Measurements from ENCODE around the gene OR14C36.

OR14C36 gene

GRCh38 chr1:248359415-248359814, 10.8 kb downstream of the OR14C36 start:
- TF ChIP-seq CTCF (IDR thresholded peaks at IDR 0.05; ENCODE audit: low read depth, low read length, missing control alignments): no peak

GRCh38 chr1:248361121-248361715, 12.6 kb downstream of the OR14C36 start, which contains the start of gene OR2T4:
Gene OR2T4, plus strand, starts transcription at chr1:248361665. Its CDS starts 0 bp downstream, at chr1:248361665.
- DNase-seq (ENCODE audit: extremely low read depth, low read depth): no peak
- TF ChIP-seq CTCF (IDR thresholded peaks at IDR 0.05; ENCODE audit: low read depth, low read length, missing control alignments): no peak

More at GRCh38 chr1:248359415-248359814, 10.8 kb downstream of the OR14C36 start:
- no peak for DNase-seq (ENCODE audit: extremely low read depth, low read depth)
- no peak overlapping the region for H3K4me3 ChIP-seq (replicated peaks; ENCODE audit: low read depth, low read length)

GRCh38 chr1:248366609-248367008, 18.0 kb downstream of the OR14C36 start:
- no peak for DNase-seq (ENCODE audit: extremely low read depth, low read depth)
- no peak for TF ChIP-seq CTCF (IDR thresholded peaks at IDR 0.05; ENCODE audit: low read depth, low read length, missing control alignments)
- H3K4me3 ChIP-seq (replicated peaks; ENCODE audit: low read depth, low read length): no peak overlapping the region

More at GRCh38 chr1:248361121-248361715, 12.6 kb downstream of the OR14C36 start, which contains the start of gene OR2T4:
- H3K4me3 ChIP-seq (replicated peaks; ENCODE audit: low read depth, low read length): no peak within 1 kb of the TSS

- TF ChIP-seq CTCF (IDR thresholded peaks at IDR 0.05; ENCODE audit: low read depth, low read length, missing control alignments): no peak
- no peak for DNase-seq (ENCODE audit: extremely low read depth, low read depth)
- H3K4me3 ChIP-seq (replicated peaks; ENCODE audit: low read depth, low read length): no peak overlapping the region
Measured at GRCh38 chr1:248372394-248372793, 23.8 kb downstream of the OR14C36 start.

- H3K4me3 ChIP-seq (replicated peaks; ENCODE audit: low read depth, low read length): no peak overlapping the region
- DNase-seq (ENCODE audit: extremely low read depth, low read depth): no peak
- TF ChIP-seq CTCF (IDR thresholded peaks at IDR 0.05; ENCODE audit: low read depth, low read length, missing control alignments): no peak
Measured at GRCh38 chr1:248373761-248374160, 25.2 kb downstream of the OR14C36 start.

GRCh38 chr1:248375446-248375845, 26.9 kb downstream of the OR14C36 start, which contains the start of gene OR2T6:
Gene OR2T6, plus strand, starts transcription at chr1:248375746. Its CDS starts 11,863 bp downstream, at chr1:248387609.
- no peak within 1 kb of the TSS for H3K4me3 ChIP-seq (replicated peaks; ENCODE audit: low read depth, low read length)
- DNase-seq (ENCODE audit: extremely low read depth, low read depth): no peak
- TF ChIP-seq CTCF (IDR thresholded peaks at IDR 0.05; ENCODE audit: low read depth, low read length, missing control alignments): no peak

Data from HFF-Myc (cell line).